GM18519 (cell line): ENCODE results near the gene WBP1.
"Not testable (repeated sequence)": the region's sequence is repeated elsewhere in the genome, so short reads cannot be mapped to it uniquely, and the experiment has no call there.

Experiments used
- ATAC-seq: cut with Tn5 transposase; IDR thresholded peaks from one replicate; pipeline ENCODE4 v1.9.1; 2021; ENCODE audit warnings: mild to moderate bottlenecking, moderate library complexity; ENCODE audit not compliant: unreplicated experiment, low FRiP score

WBP1 gene

GRCh38 chr2:74458132-74458937, at the start of gene WBP1:
Gene WBP1, plus strand, starts transcription at chr2:74458438. Its CDS starts 165 bp downstream, at chr2:74458603.
- ATAC-seq: peak; percentile 79

- no peak for ATAC-seq
Observed at GRCh38 chr2:74413001-74413698, 45.1 kb upstream of the WBP1 start.

- ATAC-seq: no peak
Observed at GRCh38 chr2:74414441-74414840, 43.8 kb upstream of the WBP1 start.

- no peak for ATAC-seq
Observed at GRCh38 chr2:74414881-74415761, 43.1 kb upstream of the WBP1 start.

GRCh38 chr2:74415762-74416395, 42.4 kb upstream of the WBP1 start:
- ATAC-seq: no peak

GRCh38 chr2:74416778-74417177, 41.5 kb upstream of the WBP1 start:
- no peak for ATAC-seq

- no peak for ATAC-seq
Observed at GRCh38 chr2:74417197-74417596, 41.0 kb upstream of the WBP1 start.

GRCh38 chr2:74417763-74418162, 40.5 kb upstream of the WBP1 start:
- ATAC-seq: no peak

- no peak for ATAC-seq
Observed at GRCh38 chr2:74418312-74418711, 39.9 kb upstream of the WBP1 start.

GRCh38 chr2:74419345-74419744, 38.9 kb upstream of the WBP1 start:
- no peak for ATAC-seq

GRCh38 chr2:74420006-74420405, 38.2 kb upstream of the WBP1 start:
- no peak for ATAC-seq

- not testable (repeated sequence) for ATAC-seq
Observed at GRCh38 chr2:74420443-74421103, 37.7 kb upstream of the WBP1 start.

- peak; percentile 85 for ATAC-seq
Observed at GRCh38 chr2:74421221-74421870, 36.9 kb upstream of the WBP1 start, which contains the start of the genes C2orf81 and WDR54. Gene C2orf81, minus strand, starts transcription at chr2:74421619. Its CDS starts 59 bp downstream, at chr2:74421560. Gene WDR54, plus strand, starts transcription at chr2:74421730. Its CDS starts 424 bp downstream, at chr2:74422154.

GRCh38 chr2:74423231-74424095, 34.8 kb upstream of the WBP1 start:
- no peak for ATAC-seq

GRCh38 chr2:74424139-74424992, 33.9 kb upstream of the WBP1 start:
- ATAC-seq: no peak

GRCh38 chr2:74424995-74425406, 33.2 kb upstream of the WBP1 start:
- no peak for ATAC-seq

- no peak for ATAC-seq
Observed at GRCh38 chr2:74425523-74425922, 32.7 kb upstream of the WBP1 start.
